HG03135 (cell line): Measurements from ENCODE around the gene RHOT1.
"Not testable (repeated sequence)": the region's sequence is repeated elsewhere in the genome, so short reads cannot be mapped to it uniquely, and the experiment has no call there.

Experiments
- ATAC-seq: cut with Tn5 transposase; IDR thresholded peaks from one replicate; pipeline ENCODE4 v1.9.1; 2021; ENCODE audit warnings: mild to moderate bottlenecking, moderate library complexity; ENCODE audit not compliant: unreplicated experiment

RHOT1 gene

GRCh38 chr17:32142038-32142856, at the start of gene RHOT1:
Gene RHOT1, plus strand, starts transcription at chr17:32142502. Its CDS starts 191 bp downstream, at chr17:32142693.
- ATAC-seq, result peak; percentile 73

DNA sequence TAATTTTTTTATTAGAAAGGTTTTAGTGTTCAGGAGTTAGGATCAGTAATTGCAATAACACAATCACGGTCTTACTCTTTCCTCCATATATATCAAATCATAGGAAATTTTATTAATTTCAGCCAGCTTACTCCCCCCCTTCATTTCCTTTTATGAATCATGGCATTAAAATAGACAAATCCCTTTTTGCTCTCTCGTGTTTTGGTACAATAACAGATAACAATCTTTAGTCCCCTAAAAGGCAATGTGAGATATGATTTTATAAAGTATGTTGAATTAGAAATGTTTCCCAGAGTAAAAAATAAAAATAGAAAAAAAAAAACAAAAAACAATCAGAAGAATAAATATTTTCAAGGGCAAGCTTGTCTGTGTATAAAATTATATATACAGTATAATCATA, 42.6 kb upstream of the RHOT1 start:
- no peak for ATAC-seq

DNA sequence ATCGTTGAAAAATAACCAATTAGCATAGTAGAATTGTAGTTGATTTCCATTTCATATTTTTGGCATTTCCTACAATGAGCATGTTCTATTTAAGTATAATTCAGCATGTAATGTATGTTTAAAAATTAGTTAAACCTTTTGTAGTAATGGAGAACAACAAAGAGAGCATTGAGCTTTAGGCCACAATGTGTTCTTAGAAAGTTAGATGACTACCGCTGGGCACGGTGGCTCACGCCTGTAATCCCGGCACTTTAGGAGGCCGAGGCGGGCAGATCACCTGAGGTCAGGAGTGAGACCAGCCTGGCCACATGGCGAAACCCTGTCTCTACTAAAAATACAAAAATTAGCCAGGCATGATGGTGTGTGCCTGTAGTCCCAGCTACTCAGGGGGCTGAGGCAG, 42.0 kb upstream of the RHOT1 start:
- ATAC-seq, result not testable (repeated sequence)

DNA sequence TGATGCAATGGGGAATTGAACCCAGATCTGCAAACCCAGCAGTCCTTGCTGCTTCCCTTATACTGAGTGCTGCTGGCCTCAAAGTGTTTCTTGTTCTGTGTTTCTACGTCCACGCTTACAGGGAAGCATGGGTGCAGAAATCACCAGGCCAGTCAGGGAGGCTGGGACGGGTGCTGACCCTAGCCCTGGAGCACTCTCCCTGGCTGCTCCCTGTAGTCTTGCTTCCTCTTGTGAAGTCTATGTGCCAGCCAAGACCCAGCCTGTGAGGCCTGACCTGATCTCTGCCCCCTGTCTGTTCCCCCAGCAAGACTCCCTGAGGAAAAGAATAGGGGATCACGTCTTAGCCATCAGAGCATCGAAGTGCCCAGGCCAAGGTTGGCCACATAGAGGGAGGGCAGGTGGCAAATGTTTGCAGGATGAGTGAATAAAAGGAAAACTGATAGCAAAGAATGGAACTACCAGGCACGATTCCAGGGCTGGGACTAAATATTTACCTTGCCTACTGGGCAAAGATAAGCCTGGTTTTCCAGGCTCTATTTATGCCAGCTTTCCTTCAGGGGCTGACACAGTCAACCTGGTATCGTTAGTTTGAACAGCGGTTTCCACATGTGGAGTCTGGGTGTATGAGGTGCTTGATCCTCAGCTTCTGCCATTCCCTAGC, 41.2 kb upstream of the RHOT1 start:
- no peak for ATAC-seq

- ATAC-seq, result no peak
Observed at GRCh38 chr17:32102172-32102571, 40.1 kb upstream of the RHOT1 start.

- ATAC-seq, result no peak
Observed at GRCh38 chr17:32102646-32103186, 39.6 kb upstream of the RHOT1 start.

DNA sequence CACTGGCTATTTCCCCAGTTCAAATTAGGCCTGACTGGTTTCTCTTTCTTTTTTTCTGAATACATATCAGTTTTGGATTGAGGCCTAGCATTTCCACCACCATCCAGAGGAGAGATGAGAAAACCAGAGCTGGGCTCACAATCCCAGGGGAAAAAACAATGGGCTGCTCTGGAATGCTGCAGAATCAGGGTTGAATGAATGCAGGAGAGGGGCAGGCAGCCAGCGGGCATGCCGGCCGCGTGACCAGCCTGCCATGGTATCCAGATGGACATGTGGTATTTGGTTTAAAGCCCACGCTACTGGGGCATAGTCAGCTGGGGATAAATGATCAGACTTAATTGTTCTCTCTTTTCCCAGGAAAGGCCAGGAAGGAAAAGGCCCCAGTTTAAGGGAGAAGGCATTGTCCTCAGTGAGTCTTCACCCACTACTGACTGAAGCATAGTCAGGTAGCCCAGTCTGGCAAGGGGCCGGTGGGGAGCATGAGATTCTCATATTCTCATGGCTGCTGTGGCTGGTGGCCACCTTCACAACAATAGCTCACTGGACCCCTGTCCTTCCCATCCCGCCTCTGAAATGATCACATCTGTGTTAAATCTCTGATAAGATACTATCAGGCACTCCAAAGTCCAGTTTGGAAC, 38.7 kb upstream of the RHOT1 start:
- no peak for ATAC-seq

DNA sequence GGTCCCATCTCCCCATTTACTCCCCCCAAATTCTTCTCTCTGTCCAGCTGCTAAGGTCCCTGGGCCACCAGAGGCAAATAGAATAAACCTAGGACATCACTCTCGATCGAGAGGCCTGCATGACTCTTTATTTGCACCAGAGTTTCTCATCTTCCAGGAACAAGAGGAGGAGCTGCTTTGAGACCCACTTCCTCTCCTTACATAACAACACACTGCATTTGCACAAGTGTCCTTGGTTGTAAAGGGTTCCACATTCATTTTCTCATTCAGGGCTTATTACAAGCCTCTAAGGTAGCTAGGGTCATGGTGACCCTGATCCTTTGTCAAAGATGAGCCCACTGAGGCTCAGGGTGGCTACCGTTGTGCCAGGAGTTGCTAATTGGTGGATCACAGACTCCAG, 38.1 kb upstream of the RHOT1 start:
- no peak for ATAC-seq

GRCh38 chr17:32106471-32106981, 35.8 kb upstream of the RHOT1 start:
- ATAC-seq, result not testable (repeated sequence)

- ATAC-seq, result not testable (repeated sequence)
Observed at GRCh38 chr17:32107194-32107593, 35.1 kb upstream of the RHOT1 start.

DNA sequence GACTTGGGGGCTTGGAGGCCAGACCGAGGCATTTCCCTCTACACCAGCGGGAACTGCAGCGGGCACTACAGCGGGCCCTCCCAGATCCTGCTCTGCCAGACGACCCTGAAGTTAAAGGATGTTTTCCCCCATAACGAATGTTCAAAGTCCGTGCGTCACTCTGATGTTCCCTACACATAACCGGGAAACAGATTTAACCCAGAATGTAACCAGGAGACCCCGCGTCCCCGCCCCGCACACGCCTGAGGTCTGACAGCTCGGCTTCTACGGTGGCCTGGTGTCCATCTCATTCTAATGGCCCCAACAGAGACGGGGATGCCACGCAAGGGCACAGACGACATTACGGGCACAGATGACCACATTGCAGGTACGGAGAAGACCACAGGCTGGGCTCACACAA, 31.7 kb upstream of the RHOT1 start:
- ATAC-seq, result no peak

DNA sequence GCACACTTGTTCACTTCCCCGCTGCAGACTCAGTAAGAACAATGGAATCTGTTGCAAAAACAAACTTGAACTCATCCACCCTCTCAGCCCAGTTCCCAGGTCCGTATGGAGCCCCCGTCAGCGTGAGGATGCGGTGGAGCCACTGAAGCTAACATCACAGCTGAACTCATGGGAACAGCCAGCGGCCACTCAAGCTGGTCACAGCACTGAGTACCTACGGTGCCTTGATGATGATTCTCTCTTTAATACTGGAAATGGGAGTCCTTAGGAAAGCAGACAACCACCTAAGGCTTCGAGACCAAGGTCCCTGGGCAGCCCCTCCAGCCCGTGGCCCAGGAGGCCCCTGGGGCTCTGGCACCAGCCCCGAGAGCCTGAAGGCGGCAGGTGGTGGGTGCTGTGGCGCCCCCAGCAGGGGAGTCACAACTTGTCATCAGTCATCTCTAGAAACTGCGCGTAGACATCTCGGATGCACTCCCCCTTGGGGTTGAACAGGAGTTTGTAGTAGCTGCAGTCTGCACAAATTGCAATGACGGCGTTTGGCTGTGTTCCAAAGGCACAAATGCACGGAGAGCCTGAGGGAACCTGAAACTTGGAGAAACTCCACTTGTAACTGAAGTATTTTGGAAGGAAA, 31.0 kb upstream of the RHOT1 start:
- no peak for ATAC-seq

GRCh38 chr17:32112416-32112815, 29.9 kb upstream of the RHOT1 start:
- ATAC-seq, result no peak

DNA sequence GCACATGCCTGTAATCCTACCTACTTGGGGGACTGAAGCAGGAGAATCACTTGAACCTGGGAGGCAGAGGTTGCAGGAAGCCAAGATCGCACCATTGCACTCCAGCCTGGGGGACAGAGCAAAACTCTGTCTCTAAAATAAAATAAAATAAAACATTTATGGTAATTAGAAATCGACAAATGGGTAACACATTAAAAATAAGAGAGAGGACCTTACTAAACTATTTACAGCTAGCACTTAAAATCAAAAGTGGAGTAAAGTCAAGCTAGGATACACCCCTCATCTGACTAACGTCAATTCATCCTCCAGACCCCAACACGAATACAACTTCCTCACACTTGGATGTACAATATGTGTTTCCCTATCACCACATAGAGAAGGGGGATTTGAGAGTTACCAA, 27.8 kb upstream of the RHOT1 start:
- ATAC-seq, result no peak

- not testable (repeated sequence) for ATAC-seq
Observed at GRCh38 chr17:32115546-32115945, 26.8 kb upstream of the RHOT1 start.

- ATAC-seq, result no peak
Observed at GRCh38 chr17:32116937-32117336, 25.4 kb upstream of the RHOT1 start.

GRCh38 chr17:32117399-32117798, 24.9 kb upstream of the RHOT1 start:
- no peak for ATAC-seq

DNA sequence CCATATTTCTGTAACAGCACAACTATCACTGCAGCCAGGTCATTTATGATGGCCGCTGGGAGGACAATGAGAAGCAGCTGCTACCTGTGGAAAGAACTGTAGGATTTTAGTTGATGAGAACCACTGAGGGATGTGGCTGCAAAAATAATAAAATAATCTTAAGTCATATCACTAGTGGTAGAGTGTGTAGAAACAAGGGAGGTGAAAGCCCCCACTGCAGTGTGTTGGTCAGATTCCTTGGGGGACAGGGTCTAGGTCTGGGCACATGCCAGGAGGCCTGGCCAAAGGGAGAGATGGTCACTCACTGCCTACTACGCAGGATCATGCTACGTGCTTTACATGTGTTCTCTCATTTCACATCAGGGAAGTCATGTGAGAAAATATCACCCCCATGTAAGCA, 24.2 kb upstream of the RHOT1 start:
- ATAC-seq, result not testable (repeated sequence)

DNA sequence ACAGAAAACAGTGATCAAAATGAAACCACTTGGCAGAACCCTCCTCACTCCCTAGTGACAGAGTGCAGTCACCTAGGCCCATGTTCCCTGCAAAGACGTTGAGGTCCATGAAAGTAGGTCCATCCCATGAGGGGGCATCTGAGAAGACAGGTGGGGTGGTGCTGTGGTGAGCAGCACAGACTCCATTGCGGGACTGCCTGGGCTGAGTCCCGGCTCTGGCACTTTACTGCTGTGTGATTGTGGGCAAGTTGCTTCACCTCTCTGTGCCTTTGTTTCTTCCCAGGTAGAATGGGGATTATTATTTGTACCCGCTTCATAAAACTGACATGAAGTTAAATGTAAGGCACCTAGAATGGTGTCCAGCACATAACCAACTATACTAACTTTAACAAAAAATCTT, 23.5 kb upstream of the RHOT1 start:
- ATAC-seq, result no peak

DNA sequence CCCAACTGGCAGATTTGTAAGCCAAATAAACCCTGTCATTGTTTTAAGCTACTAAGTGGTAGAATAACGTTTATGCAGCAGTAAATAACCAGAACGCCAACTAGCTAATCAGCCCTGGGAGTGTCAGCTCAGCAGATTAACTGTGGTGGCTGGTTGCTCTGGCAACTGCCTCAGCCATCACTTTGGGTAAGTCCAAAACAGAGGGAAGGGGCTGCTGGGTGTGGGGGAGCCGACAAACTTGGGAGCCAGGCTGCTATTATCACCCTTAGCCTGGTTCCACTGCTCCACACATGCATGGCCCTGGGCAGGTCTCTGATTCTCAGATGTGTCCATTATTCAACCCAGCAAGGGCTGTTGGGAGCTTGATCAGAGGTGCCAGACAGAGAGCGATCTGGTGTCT, 22.2 kb upstream of the RHOT1 start:
- ATAC-seq, result no peak

- ATAC-seq, result no peak
Observed at GRCh38 chr17:32120716-32121115, 21.6 kb upstream of the RHOT1 start.
